DMS79 treated with DMSO at 0.1 percent for 48 hours (cell line): ENCODE measurements around the gene KRTAP3-3.

Experiments used
- DNase-seq: peaks from one replicate; lab custom pipeline; 2025; lab: John Stamatoyannopoulos, UW

KRTAP3-3 gene

GRCh38 chr17:40958086-40958953, 35.6 kb downstream of the KRTAP3-3 start:
- no peak for DNase-seq

- DNase-seq, result no peak
These were observed 37.3 kb downstream of the KRTAP3-3 start for GRCh38 chr17:40956401-40957254.

- no peak for DNase-seq
These were observed 40.1 kb downstream of the KRTAP3-3 start for GRCh38 chr17:40953881-40954280.

- DNase-seq, result no peak
These were observed 41.3 kb downstream of the KRTAP3-3 start for GRCh38 chr17:40952661-40953060.

- no peak for DNase-seq
These were observed 41.8 kb downstream of the KRTAP3-3 start for GRCh38 chr17:40952154-40952553.

GRCh38 chr17:40951011-40951622, 42.8 kb downstream of the KRTAP3-3 start:
- DNase-seq, result no peak

GRCh38 chr17:40950176-40950575, 43.8 kb downstream of the KRTAP3-3 start:
- no peak for DNase-seq

GRCh38 chr17:40949418-40949817, 44.5 kb downstream of the KRTAP3-3 start:
- DNase-seq, result peak; percentile 14

GRCh38 chr17:40947929-40948328, 46.0 kb downstream of the KRTAP3-3 start:
- DNase-seq, result no peak

GRCh38 chr17:40945414-40945813, 48.5 kb downstream of the KRTAP3-3 start:
- no peak for DNase-seq

- no peak for DNase-seq
These were observed 49.4 kb downstream of the KRTAP3-3 start for GRCh38 chr17:40944531-40944930.
